Spleen (tissue), 7 donors: ENCODE measurements around the gene MS4A4E.

Experiments used
- POLR2A ChIP-seq, 3 donors: fragments of 450-650 bp; IDR thresholded peaks; one replicate each; pipeline ENCODE4 v1.5.1; 2017; ENCODE audit warnings: antibody characterized with exemption in 3 of 3, mild to moderate bottlenecking in 1 of 3
- TF ChIP-seq, protein P1 (sequence below), 11 experiments: fragments of 200-600 bp in 7 of 11; fragments of 450-650 bp in 4 of 11; sonication (generic) in 4 of 11; IDR thresholded peaks in 8 of 11; conservative IDR thresholded peaks in 3 of 11; 1 replicate in 7 of 11; 2 replicates in 4 of 11; pipeline versions ENCODE4 v1.4.0 to v1.8.0; 2016 to 2021; ENCODE audit warnings: antibody characterized with exemption in 11 of 11, inconsistent platforms in 4 of 11, mild to moderate bottlenecking in 1 of 11
- donor health status: DM: no; HTN: no; CAD: no; lungs with moderate emphysema.
- donor health status: DM: no; HTN: no; CAD: no.
- donor health status: DM: no; HTN: no; CAD: no.

- no peak for TF ChIP-seq POLR2A (IDR thresholded peaks at IDR 0.05)
- TF ChIP-seq, protein P1, sequence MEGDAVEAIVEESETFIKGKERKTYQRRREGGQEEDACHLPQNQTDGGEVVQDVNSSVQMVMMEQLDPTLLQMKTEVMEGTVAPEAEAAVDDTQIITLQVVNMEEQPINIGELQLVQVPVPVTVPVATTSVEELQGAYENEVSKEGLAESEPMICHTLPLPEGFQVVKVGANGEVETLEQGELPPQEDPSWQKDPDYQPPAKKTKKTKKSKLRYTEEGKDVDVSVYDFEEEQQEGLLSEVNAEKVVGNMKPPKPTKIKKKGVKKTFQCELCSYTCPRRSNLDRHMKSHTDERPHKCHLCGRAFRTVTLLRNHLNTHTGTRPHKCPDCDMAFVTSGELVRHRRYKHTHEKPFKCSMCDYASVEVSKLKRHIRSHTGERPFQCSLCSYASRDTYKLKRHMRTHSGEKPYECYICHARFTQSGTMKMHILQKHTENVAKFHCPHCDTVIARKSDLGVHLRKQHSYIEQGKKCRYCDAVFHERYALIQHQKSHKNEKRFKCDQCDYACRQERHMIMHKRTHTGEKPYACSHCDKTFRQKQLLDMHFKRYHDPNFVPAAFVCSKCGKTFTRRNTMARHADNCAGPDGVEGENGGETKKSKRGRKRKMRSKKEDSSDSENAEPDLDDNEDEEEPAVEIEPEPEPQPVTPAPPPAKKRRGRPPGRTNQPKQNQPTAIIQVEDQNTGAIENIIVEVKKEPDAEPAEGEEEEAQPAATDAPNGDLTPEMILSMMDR (IDR thresholded peaks at IDR 0.05 in 8 of 11, conservative IDR thresholded peaks at IDR 0.05 in 3 of 11): no peak
Measured at GRCh38 chr11:60159868-60160267, 83.1 kb downstream of the MS4A4E start.
